GM03348 (cell line): ENCODE measurements around the gene SBF2.
"Not testable (repeated sequence)": the region's sequence is repeated elsewhere in the genome, so short reads cannot be mapped to it uniquely, and the experiment has no call there.

Source experiments
- DNase-seq: peaks from one replicate; pipeline ENCODE4 v3.0.0; 2012; ENCODE audit warnings: low spot score

The SBF2 gene

DNA sequence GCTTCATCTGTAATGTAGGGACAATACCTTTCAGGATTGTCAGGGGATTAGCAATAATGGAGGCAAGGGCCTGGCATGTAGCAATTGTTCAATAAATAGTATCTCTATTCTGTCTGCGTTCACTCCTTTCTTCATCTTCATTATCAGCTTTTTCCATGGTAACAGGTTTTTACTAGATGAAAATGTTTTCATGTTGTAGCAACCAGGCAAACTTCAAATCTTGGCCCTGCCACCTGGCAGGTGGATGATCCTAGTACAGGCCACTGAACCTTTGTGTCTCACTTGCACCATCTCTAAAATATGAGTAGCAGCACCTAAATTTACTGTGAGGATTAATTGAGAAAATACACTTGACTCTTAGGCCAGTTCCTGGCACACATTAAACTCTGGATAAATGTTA is 546.8 kb downstream of the SBF2 start:
- DNase-seq: no peak

DNA sequence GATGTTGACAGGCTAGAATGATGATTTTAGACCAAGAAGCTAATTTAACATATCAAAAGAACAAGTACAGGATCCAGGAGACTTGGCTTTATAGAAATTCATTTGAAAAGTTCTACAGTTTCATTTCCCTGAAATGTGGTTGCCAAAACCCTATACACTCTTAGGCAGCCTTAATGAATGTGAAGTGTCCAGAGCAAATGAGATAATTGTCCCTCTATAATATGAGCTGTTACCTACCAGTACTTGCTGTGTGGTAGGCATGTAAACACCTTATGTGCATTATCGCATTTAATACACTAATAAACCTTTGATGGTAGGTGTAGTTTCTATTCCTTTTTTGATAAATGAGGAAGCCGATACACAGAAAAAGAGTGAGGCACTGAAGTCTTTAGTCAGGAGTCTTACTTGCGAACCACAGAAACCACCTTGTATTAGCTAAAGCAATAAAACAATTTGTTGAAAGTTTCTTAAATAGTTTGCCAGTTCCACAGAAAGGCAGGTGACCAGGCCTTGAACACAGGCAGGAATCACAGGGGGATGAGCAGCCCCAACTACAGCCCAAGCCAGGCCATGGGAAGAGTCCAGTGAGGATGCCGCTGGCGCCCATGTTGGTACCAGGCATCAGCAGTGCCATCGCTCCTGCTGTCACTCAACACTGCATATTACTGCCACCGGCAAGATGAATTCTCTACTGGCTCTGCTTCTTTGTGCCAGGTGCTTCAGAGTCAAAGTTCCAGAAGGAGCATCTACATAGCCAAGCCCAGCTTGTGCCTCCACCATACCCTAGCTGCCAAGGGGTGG is 548.4 kb downstream of the SBF2 start:
- no peak for DNase-seq

DNA sequence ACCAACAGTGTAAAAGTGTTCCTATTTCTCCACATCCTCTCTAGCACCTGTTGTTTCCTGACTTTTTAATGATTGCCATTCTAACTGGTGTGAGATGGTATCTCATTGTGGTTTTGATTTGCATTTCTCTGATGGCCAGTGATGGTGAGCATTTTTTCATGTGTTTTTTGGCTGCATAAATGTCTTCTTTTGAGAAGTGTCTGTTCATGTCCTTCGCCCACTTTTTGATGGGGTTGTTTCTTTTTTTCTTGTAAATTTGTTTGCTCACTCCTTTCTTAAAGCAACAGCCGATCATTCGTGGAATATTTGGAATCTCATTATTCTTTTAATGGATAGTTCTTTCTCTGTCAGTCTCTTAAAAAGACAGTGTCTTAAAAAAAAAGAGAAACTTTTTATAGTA is 550.5 kb downstream of the SBF2 start:
- not testable (repeated sequence) for DNase-seq

DNA sequence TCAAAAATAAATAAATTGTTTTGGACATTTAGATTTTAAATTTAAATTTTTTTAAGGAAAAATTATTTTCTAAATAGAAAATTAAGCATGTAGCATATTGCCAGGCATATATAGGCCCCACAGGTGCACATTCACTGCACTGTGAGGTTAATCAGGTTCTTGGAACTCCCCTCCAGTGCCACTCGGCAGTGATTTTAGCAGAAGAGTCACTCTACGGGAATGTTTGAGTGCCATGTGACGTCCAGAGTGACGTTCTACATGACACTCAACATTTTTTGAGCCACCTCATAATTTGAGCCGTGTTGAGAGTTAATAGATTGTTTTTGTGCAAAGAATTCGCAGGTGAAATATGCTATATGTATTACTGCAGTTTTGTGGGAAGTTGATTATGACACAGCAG is 552.8 kb downstream of the SBF2 start:
- DNase-seq: no peak

DNA sequence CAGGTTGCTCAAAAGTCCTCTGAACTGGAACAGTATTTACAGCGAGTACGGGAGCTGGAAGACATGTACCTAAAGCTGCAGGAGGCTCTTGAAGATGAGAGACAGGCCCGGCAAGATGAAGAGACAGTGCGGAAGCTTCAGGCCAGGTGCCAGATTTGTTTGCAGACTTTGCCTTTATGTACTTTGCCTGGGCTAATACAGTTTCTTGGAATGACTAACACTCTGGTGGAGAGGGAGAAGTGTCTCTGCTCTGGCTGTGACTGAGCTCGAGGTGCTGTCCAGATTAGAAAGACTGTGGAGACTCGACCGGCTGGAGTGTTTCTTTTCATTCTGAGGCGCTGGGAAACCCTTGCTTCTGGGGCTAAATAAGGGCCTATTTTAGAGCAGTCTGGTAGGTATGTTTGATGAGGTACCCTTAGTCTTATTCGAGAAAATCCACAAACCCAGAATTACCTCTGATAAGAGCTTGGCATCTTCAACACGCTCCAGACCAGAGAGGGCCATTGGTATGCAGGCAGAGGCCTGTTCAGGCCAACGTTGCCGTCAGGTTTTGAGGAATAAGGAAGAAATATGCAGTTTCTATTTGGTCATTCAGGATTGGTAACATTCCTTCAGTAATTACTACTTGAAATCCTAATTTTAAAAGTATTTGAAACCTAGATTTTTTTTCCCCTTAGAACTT is 553.7 kb downstream of the SBF2 start:
- DNase-seq: no peak

DNA sequence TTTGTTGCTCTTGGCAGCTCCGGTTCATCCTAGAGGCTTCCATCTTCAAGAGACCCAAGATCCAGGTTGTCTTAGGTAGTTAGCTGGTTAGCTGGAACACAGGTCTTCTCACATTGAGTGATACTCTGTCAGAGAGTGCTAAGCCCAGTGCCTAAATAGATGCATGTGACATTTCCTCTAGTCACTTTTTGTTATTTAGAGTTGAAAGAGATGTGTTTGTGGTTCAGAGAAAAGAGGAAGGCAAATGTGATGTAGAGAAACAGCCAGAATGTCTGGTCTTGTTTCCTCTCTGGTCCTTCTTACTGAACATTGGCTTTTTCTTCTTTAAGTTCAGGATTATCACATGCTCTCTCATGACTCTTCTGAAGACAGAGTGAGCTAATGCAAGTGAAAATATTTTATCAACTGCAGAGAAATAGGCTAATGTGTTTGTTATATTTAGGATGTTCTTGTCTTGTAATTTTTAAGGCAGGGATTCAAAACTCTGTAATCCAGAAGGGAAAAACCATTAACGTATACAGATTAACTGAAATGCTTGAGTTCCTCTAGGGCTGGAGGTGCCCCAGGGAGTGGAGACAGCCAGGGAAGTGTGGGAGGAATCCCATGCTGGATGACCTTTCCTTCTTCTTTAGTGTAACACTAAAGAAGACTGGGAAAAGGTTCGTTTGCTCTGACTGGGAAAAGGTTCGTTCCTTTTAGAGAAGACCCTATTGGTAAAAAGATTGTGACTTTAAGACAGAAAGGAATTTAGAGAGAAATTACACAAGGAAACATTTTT is 554.7 kb downstream of the SBF2 start:
- no peak for DNase-seq

DNA sequence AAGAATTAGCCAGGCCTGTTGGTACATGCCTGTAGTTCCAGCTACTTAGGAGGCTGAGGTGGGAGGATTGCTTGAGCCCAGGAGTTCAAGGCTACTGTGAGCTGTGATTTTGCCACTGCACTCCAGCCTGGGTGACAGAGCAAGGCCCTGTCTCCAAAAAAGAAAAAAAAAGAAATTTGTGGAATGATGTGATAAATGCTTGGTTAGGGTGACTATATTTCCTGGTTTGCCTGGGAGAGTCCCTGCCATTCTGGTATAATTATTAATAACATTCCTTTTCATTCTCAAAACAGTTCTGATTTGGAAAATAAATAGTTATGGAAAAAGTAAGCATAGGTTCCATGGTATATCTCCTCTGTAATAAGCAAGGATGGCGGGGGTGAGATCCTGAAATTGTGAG is 555.3 kb downstream of the SBF2 start:
- DNase-seq: no peak

DNA sequence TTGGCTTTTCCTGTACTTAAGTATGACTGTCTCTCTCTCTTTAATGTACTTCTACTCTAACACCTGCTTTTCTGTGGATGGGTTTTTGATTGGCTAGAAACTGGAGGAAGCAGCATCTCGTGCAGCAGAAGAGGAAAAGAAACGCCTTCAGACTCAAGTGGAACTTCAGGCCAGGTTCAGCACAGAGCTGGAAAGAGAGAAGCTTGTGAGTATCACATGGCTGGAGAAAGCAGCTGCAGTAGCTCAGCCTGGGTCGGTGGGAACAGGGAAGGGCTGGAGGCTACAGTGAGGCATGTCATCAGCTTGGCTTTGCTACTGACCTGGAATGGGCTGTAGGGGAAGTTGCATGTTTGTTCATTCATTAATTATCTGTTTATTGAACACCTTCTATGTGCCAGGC is 555.9 kb downstream of the SBF2 start:
- no peak for DNase-seq

DNA sequence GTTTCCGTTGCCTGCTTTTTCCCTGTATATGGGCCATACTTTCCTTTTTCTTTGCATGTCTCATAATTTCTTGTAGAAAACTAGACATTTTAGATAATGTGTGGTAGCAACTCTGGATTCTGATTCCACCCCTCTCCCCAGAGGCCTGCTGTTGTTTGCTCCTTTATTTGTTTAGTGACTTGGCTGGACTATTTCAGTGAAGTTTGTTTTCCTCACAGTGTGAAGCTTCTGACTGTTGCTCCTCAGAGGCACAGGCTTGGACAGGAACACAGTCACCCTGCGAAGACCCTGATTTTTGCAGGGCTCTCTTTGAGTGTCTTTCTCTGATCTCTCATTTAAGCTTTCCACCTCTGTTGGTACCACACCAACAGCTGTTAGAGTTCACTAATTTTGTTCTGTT is 557.7 kb downstream of the SBF2 start:
- DNase-seq: no peak

DNA sequence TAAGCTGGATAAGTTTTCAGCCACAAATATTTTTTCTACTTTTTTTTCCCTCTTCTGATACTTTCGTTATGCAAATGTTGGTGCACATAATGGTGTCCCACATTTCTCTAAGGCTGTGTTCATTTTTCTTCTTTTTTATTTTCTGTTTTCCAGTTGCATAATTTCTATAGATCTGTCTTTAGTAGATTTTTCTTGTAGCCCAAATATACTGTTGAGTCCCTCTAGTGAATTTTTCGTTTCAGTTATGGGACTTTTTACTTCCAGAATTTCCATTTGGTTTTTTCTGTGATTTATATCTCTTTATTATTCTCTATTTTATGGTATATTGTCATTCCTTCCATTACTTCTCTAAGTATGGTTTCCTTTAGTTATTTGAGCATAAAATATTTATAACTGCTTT is 558.1 kb downstream of the SBF2 start:
- DNase-seq: no peak

DNA sequence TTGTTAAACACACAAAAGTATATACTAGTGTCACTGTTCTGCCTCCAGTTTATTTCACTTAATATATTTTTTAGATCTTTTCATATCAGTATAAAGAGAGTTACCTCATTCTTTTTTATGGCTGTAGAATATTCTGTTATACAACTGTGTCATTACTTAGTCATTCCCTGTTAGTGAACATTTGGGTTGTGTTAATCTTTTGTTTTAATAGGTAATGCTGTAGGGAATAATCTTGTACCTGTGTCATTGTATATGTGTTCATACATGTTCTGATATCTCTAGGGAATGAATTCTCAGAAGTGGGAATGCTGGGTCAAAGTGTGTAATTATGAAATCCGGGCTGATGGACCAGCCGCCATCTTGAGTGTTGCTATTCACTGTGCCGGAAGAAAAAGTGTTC is 558.8 kb downstream of the SBF2 start:
- no peak for DNase-seq

DNA sequence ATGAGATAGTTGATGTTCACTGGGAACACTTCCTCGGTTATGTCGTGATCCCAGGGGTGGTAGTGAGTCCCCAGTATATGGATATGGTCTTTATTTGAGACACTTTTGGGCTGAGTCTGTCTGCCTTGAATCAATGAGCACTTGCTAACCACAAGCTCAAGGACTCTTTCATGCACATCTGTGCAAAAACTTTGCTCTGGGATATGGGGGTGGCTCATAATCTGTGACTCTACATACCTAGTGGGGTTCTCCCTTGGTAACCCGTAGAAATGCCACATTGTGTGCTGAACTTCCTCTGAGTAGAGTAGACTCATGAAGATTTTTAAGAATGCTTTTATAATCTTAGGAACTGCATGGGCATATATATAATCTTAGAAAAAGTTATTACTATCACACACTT is 560.8 kb downstream of the SBF2 start:
- no peak for DNase-seq

DNA sequence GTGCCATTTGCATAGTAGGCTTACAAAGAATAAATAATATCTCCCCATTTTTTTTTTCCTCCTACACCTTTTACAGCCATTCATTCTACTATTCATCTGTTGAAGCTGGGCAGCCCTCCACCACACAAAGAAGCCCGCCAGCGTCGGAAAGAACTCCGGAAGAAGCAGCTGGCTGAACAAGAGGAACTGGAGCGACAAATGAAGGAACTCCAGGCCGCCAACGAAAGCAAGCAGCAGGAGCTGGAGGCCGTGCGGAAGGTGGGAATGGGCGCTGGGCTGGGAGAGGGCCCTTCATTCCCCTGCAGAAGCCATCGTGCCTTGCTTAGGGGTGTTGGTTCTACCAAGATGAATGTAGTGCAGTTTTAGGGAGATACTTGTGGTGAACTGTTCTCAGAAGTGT is 561.6 kb downstream of the SBF2 start:
- no peak for DNase-seq

DNA sequence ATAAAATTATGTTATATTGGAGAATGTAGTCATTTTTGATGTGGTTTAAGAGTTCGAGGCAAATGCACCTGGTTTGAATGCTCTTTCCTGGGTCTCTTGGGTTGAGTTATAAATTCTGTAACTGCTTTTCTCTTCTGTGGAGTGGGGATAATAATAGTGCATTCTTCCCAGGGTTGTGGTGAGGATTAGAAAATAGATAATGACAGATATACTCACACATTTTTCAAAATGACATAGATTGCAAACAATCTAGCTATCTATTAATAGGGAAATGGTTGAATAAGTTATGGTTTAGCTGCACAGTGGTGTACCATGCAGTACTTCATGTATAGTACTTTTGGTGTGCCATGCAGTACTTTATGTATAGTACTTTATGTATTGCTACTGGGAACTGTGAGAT is 562.8 kb downstream of the SBF2 start:
- DNase-seq: no peak
